ENCODE measurements around the gene SOHLH1.

Gene SOHLH1

GRCh38 chr9:135681161-135681560 lies 18.1 kb downstream of the SOHLH1 start:
- Histone ChIP-seq H3K27me3 (ENCODE audit: insufficient read depth, low read length, poor library complexity) (no peaks in the 10 kb centered on the region), H4K20me1 (ENCODE audit: insufficient read depth, low read length) (no peaks in the 10 kb centered on the region), H3K4me1 (ENCODE audit: insufficient read depth, low read length) (no peaks in the 10 kb centered on the region), H3K36me3 (ENCODE audit: insufficient read depth, low read length) (no peaks in the 10 kb centered on the region), H2AFZ (ENCODE audit: low read depth, low read length) (no peak overlapping the region), H3K27ac (ENCODE audit: low read length) (no peak overlapping the region), H3K4me2 (ENCODE audit: insufficient read depth, low read length) (no peak overlapping the region), H3K9ac (ENCODE audit: low read depth, low read length) (no peak overlapping the region), H3K4me3 (ENCODE audit: low read depth in 1 of 2, low read length in 2 of 2) (no peak overlapping the region), H3K9me3 (ENCODE audit: insufficient read depth, low read length, severe bottlenecking) (no peaks in the 10 kb centered on the region), H3K79me2 (ENCODE audit: insufficient read depth, low read length) (no peaks in the 10 kb centered on the region)
- TF ChIP-seq CTCF (IDR thresholded peaks at IDR 0.05; ENCODE audit: borderline replicate concordance, extremely low read depth, low read length, poor library complexity, severe bottlenecking) (no peak), EZH2 (IDR thresholded peaks at IDR 0.05; ENCODE audit: borderline replicate concordance, low read depth, low read length, severe bottlenecking) (no peak)
- ATAC-seq (ENCODE audit: insufficient read depth, low read depth) (no peak), DNase-seq (no peak)

- Histone ChIP-seq H3K4me2 (ENCODE audit: insufficient read depth, low read length) (no peak overlapping the region), H3K27me3 (ENCODE audit: insufficient read depth, low read length, poor library complexity) (no peaks in the 10 kb centered on the region), H4K20me1 (ENCODE audit: insufficient read depth, low read length) (no peaks in the 10 kb centered on the region), H3K27ac (ENCODE audit: low read length) (no peak overlapping the region), H3K36me3 (ENCODE audit: insufficient read depth, low read length) (no peaks in the 10 kb centered on the region), H3K9me3 (ENCODE audit: insufficient read depth, low read length, severe bottlenecking) (no peaks in the 10 kb centered on the region), H3K9ac (ENCODE audit: low read depth, low read length) (no peak overlapping the region), H2AFZ (ENCODE audit: low read depth, low read length) (no peak overlapping the region), H3K79me2 (ENCODE audit: insufficient read depth, low read length) (no peaks in the 10 kb centered on the region), H3K4me1 (ENCODE audit: insufficient read depth, low read length) (no peaks in the 10 kb centered on the region), H3K4me3 (ENCODE audit: low read depth in 1 of 2, low read length in 2 of 2) (no peak overlapping the region)
- TF ChIP-seq EZH2 (IDR thresholded peaks at IDR 0.05; ENCODE audit: borderline replicate concordance, low read depth, low read length, severe bottlenecking), result no peak
- no peak for TF ChIP-seq CTCF (IDR thresholded peaks at IDR 0.05; ENCODE audit: borderline replicate concordance, extremely low read depth, low read length, poor library complexity, severe bottlenecking)
- ATAC-seq (ENCODE audit: insufficient read depth, low read depth), result no peak
- DNase-seq, result no peak
Observed at GRCh38 chr9:135680056-135680455, 19.2 kb downstream of the SOHLH1 start.

GRCh38 chr9:135678236-135679017 lies 20.9 kb downstream of the SOHLH1 start:
- H3K36me3 ChIP-seq (ENCODE audit: insufficient read depth, low read length), result no peaks in the 10 kb centered on the region

More at GRCh38 chr9:135678236-135679017, 20.9 kb downstream of the SOHLH1 start:
- no peaks in the 10 kb centered on the region for H3K4me1 ChIP-seq (ENCODE audit: insufficient read depth, low read length)
- H3K4me3 ChIP-seq (ENCODE audit: low read depth in 1 of 2, low read length in 2 of 2), result no peak overlapping the region
- H2AFZ ChIP-seq (ENCODE audit: low read depth, low read length), result no peak overlapping the region
- TF ChIP-seq EZH2 (IDR thresholded peaks at IDR 0.05; ENCODE audit: borderline replicate concordance, low read depth, low read length, severe bottlenecking) (no peak), CTCF (IDR thresholded peaks at IDR 0.05; ENCODE audit: borderline replicate concordance, extremely low read depth, low read length, poor library complexity, severe bottlenecking) (no peak)
- no peak overlapping the region for H3K4me2 ChIP-seq (ENCODE audit: insufficient read depth, low read length)
- no peaks in the 10 kb centered on the region for H4K20me1 ChIP-seq (ENCODE audit: insufficient read depth, low read length)
- no peak overlapping the region for H3K9ac ChIP-seq (ENCODE audit: low read depth, low read length)
- ATAC-seq (ENCODE audit: insufficient read depth, low read depth) (no peak), DNase-seq (no peak)
- no peaks in the 10 kb centered on the region for H3K79me2 ChIP-seq (ENCODE audit: insufficient read depth, low read length)
- no peak overlapping the region for H3K27ac ChIP-seq (ENCODE audit: low read length)
- no peaks in the 10 kb centered on the region for H3K9me3 ChIP-seq (ENCODE audit: insufficient read depth, low read length, severe bottlenecking)
- no peaks in the 10 kb centered on the region for H3K27me3 ChIP-seq (ENCODE audit: insufficient read depth, low read length, poor library complexity)

All from DND-41 (cell line).